Sigmoid colon (tissue), 4 donors: ENCODE measurements around the gene CHRNA9.

Source experiments
- CTCF ChIP-seq, 4 experiments: fragments of 450-650 bp in 3 of 4; fragments of 200-600 bp in 1 of 4; IDR thresholded peaks; one replicate each; pipeline ENCODE4 v1.5.1; 2016 to 2019; ENCODE audit warnings: antibody characterized with exemption in 4 of 4, mild to moderate bottlenecking in 3 of 4, moderate library complexity in 2 of 4
- EP300 ChIP-seq, 4 donors: sonication (generic); formaldehyde crosslinking; IDR thresholded peaks; one replicate each; pipeline ENCODE4 v1.6.1; 2017; ENCODE audit warnings: antibody characterized with exemption in 4 of 4
- POLR2A ChIP-seq, 2 donors: fragments of 450-650 bp; IDR thresholded peaks; one replicate each; pipeline ENCODE4 v1.6.1; 2016; ENCODE audit warnings: antibody characterized with exemption in 2 of 2, mild to moderate bottlenecking in 2 of 2, moderate library complexity in 2 of 2
- POLR2AphosphoS5 ChIP-seq, 4 donors: sonication (generic); formaldehyde crosslinking; IDR thresholded peaks; one replicate each; pipeline ENCODE4 v1.6.1; 2017; ENCODE audit warnings: antibody characterized with exemption in 4 of 4

DNA sequence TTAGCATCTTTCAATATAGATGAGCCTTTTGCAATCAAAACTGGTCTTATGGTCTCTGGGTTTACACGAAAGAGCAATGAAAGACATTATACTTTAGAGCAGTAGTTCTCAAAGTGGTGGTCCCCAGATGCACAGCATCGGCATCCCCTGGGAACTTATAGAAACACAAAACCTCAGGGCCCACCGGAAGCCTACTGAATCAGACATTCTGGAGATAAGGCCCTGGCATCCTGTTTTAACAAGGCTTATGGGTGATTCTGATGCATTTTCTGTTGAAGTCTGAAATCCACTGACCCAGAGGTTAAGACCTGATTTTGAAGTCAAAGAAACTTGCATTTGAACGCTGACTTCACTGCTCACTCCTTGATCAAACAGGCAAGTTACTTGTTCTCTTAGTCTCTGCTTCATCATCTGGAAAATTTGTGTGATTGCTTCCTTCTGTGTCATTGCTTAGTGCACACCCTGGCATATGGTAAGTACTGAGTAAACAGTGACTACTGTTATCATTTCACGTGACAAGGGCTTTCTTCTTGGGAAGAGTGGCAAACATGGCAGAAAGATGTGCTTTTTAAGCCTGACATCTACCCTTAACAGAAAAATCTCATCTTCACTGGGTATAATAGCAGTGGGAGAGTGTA, 14.5 kb downstream of the CHRNA9 start:
- TF ChIP-seq CTCF (IDR thresholded peaks at IDR 0.05) (no peak), POLR2A (IDR thresholded peaks at IDR 0.05) (no peak), POLR2AphosphoS5 (IDR thresholded peaks at IDR 0.05) (no peak), EP300 (IDR thresholded peaks at IDR 0.05) (no peak)
